Ovary (tissue), 3 donors: Measurements from ENCODE around the gene AK3.

Source experiments
- CTCF ChIP-seq, 3 donors: fragments of 450-650 bp in 2 of 3; fragments of 200-600 bp in 1 of 3; IDR thresholded peaks; one replicate each; pipeline versions ENCODE4 v1.5.1 to v1.8.0; 2016 to 2022; ENCODE audit warnings: antibody characterized with exemption in 3 of 3, mild to moderate bottlenecking in 1 of 3
- EP300 ChIP-seq: sonication (generic); formaldehyde crosslinking; IDR thresholded peaks from one replicate; pipeline ENCODE4 v1.6.1; 2017; ENCODE audit warnings: antibody characterized with exemption
- POLR2A ChIP-seq: fragments of 450-650 bp; IDR thresholded peaks from one replicate; pipeline ENCODE4 v1.6.1; 2017; ENCODE audit warnings: antibody characterized with exemption, mild to moderate bottlenecking, moderate library complexity
- donor health status: DM: no; HTN: no; CAD: no.

DNA sequence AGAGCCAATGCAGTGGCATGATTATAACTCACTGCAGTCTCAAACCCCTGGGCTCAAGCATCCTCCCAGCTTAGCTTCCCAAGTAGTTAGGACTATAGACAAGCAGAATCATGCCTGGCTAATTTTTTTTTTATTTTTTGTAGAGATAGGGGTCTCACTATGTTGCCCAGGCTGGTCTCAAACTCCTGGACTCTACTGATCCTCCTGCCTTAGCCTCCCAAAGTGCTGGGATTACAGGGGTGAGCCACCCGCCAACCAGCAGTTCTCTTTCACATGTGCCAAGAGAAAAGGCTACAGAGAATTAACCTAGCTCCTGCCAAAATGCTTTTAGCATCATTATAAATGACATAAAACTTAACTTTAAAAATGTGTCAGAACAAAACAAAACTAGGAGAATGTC, 8.1 kb downstream of the AK3 start:
- TF ChIP-seq CTCF (IDR thresholded peaks at IDR 0.05) (no peak), POLR2A (no peak), EP300 (no peak)
